Stimulated activated CD4-positive, alpha-beta T cell treated with anti-CD3 and anti-CD28 coated beads, Interleukin-4, amount 100 ng/mL, for 4 hours (primary cell): ENCODE results near the gene RPL21.

Source experiments
- DNase-seq, 2 experiments: peaks; one replicate each; pipeline ENCODE4 v3.0.0-alpha.2; 2020

The RPL21 gene

DNA sequence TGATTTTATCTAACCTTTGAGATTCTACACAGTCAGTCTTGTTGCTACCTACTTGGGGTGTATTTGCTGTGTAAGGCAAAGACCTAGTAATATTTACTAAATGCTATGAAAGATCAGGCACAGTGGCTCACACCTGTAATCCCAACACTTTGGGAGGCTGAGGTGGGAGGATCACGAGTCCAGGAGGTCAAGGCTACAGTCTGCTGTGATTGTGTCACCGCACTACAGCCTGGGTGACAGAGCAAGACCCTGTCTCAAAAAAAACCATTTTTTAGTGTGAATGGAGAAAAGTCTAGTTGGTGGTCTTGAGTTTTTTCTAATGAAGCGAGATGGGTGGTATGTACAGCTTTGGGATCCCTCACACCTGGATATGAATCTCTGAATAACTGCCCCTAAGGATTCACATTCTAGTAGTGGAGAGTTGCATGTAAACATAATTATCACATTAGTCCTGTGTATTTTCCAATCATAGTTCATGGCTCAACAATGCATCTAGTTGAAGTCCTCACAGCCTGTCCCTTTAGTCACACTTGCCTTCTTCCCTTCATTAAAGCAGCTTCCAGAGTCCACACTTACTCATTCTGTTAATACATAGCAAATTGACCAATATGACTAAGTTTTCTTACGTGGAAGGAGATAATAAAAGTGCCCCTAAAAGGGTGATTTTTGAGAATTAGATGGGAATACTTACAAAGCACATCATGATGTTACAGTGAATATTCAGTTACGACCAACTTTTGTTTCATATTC is 7.5 kb downstream of the RPL21 start:
- DNase-seq, result no peak

DNA sequence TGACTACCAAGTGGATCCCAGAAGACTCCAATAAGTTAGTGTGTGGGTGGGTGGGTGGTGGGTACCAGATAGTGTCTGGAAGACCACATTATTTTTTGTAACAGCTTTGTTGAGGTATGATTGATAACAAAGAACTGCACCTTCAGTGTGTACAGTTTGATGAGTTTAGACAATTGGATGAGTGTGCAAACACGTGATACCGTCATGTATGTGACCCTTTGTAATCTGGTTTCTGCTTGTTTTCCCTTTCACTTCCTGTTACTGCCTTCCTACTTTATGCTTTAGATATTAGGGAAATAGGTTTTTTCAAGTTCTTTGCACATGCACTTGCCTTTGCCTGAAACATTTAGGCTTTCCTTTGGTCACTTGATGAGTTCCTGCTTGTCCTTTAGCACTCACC is 8.5 kb downstream of the RPL21 start:
- DNase-seq, result no peak

DNA sequence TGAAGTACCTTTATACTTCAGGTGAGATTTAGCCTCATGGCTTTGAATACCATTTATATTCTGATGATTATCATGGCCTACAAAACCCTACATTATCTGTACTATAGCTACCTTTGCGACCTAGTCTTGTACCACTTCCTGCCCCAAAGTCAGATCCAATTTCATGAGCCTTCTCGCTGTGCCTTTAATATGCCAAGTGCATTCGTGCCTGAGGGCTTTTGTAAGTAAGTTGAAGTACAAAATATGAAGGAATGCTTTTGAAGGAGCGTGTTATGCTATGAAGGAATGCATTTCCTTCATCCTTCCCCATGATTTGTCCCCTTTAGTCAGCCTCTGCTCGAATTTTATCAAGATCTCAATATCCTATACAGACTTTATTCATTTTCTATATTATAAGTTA is 10.0 kb downstream of the RPL21 start:
- DNase-seq, result no peak

DNA sequence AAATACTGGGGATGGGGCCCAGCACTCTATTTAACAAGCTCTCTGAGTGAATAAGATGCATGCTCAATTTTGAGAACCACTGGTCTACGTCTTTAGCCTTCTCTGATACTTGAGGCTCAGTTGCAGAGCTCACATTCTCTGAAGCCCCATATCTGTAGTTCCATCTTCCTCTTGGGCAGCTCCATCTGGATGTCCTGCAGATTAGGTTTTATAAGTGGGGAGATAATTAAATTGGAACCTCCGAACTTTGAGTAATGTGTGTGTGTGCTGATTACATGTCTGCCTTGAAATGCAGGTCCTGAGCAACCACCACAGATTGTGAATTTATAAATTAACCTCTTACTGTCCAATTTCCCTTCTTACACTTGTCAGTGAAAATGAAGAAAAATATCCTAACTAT is 12.1 kb downstream of the RPL21 start:
- no peak for DNase-seq

DNA sequence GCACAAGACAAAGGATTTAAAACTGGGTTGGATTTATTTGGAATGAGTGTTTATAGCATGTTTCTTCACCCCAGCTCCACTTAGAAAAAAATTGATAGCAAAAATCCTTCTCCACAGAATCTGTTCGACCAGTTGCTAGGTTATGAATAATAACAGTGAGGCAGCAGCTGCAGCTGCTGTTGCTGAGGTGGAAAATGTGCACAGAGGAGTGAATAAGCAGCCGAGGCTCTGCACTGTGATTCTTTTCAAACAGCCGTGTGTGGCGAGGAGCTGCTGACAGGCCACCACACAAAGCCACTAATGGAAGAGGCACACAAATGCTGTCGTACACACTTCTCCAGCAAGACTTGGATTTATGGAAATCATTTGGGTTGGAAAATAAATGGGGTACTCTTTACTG is 12.8 kb downstream of the RPL21 start:
- DNase-seq, result no peak

DNA sequence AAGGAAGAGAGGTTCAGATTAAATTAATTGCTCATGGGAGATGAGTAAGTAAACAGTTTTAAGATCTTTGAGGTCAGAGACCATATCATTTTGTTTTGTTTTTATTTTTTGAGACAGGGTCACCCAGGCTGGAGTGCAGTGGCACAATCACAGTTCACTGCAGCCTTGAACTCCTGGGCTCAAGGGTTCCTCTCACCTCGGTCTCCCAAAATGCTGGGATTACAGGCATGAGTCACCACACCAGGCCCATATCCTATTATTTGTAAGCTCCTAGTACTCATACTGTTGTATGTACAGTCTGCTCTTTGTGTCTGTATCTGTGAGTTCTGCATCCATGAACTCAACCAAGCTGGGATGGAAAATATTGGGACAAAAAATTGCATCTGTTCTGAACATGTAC is 13.3 kb downstream of the RPL21 start:
- DNase-seq, result no peak

DNA sequence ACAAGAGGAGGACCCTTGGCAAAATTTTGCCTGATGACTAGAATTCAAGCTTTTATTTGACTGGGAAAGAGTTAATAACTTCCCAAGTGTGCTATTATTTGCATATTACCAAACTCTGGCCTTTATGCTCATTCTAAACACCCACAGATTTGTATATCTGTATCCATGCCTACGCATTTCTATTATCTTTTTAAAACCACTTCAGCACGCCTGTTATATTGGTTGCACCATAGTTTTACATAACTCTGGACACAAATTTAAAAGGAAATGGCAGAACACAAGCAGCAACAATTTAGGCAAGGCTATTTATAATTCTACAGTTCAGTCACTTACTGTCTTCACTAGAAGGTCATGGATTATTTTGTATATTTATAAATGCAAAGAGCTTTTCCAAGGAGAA is 15.6 kb downstream of the RPL21 start:
- no peak for DNase-seq

DNA sequence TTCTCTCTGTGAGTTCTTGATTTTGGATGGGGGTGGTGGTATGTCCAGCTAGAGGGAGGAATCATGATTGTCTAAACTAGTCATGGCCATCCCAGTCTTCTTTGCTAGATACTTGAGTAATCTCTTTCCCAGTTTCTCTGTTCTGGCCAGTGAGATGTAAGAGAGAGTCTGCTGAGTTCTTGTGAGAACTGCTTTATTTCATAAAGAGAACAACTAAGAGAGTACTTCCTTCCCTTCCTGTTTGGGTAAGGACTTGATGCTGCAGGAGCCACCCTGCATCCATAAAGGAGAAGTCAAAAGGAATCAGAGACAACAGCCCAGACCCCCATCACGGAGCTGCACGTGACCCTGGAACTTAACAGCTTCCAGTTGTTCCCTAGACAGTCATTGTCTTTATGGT is 16.2 kb downstream of the RPL21 start:
- no peak for DNase-seq

DNA sequence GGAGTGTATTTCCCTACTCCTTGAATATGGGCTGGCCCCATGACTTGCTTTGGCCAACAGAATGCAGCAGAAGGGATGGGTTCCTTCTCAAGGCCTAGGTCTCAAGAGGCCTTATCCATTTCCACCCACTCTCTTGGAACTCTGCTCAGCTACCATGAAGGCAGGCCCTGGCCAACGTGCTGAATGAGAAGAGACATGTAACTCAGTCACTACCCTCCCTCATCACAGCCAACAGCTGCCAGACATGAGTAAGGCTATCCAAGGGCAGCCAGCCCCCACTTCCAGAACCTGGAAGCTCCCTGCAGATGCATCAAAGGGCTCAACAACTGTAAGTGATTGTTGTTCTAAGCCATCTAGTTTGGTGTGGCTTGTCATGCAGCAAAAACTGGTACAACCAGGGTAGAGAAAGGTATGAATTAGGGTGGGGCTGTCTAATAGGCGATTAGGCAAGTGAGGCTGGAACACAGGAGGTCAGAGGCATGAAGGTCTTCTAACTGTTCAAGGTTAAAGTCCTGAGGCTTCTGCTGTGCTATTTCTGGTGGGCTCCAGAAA is 17.8 kb downstream of the RPL21 start:
- no peak for DNase-seq

DNA sequence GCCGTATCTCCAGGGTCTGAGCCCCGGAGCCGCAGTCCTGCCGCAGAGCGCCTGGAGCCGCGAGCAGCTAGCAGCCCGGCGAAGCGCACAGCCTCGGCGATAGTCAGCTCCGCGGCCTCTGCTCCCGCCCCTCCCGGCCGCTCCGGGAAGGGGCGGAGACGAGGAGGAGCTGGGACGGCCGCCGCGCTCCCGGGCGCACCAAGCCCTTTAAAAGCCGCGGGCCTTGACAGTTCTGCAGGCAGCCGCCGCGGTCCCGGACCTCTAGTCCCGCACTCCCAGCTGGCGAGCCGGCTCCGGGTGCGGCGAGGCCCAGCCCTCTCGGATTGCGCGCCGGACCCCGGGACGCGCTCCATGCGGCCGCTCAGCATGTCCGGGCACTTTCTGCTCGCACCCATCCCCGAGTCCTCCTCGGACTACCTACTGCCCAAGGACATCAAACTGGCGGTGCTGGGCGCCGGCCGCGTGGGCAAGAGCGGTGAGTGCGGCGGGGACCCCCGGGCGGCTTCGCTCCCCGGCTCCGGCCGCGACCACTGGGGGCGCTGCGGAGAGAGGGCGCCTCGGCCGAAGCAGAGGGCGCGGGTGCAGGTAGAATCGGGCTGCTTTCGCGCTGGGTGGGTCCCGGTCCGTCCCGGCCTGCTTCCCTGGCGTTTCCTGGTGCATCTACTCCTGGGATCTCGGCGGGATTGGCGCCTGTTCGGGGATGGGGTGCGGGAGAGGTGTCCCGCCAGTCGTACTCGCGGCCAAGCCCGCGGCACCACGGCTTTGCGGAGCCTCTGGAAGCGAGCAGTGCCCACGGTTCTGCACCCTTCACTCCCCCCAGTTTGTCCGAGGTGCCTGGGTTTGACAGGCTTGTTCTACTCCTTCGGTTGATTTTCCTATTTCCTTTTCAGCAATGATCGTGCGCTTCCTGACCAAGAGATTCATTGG is 19.5 kb downstream of the RPL21 start, which contains the start of gene RASL11A:
TSS of gene RASL11A (plus strand) at position 237 of the 927 bp plus-strand sequence. CDS start at position 352, 115 bp downstream.
- peak; percentile 56 to 77 for DNase-seq

DNA sequence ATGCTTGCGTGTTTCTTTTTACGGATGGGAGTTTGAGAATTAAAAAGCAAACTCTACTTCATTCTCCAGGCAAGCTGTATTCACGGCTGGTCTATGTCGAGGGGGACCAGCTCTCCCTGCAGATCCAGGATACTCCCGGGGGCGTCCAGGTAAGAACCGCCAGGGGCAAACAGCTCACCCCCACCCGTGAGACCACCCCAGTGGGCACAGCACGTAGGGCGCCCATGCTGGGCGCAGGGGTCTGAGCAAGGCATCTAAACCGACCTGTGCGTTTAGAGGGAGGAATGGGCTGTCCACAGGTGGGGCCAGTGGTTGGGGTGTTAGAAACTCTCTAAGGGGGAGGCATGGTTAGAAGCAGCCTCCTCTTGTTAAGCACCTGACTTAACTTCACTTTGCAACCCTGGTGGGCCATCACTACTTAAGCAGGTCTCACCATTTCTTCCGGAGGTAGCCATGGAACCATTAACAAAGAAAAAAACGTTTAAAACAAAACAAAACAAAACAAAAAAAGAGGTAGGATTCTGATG is 20.3 kb downstream of the RPL21 start:
- DNase-seq, result no peak

DNA sequence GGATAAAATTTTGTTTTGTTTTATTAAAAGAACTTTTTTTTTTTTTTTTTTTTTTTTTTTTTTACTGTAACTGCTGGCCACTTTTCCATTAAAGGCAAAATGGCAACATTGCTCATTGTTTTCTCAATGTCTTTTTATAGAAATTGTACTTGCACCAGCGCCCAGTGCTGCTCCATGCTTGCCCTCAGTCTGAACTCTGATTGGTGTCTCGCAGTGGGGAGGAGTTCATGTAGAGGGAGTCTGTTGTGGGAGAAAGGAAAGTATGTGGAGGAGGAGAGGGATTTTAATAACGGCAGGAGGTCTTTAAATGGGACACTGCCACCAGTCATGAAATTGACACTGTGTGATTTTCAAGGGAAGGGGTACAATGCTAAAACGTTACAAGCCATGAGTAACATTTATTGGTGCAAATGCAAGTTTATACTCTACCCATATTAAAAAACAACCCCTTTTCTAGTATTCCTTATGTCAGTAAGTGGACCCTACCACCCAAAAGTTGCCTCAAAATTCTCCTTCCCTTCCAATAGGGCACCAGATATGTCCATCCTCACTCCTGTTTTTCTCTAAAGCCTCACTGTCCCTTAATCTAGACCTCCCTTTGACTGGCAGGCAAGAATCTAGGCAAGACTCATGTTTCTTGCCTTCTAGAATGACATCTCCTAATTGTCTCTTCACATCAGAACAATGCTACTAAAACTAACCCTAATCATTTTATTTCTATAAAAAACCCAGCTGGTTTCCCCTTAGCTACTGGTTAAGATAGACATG is 22.5 kb downstream of the RPL21 start:
- DNase-seq, result no peak

DNA sequence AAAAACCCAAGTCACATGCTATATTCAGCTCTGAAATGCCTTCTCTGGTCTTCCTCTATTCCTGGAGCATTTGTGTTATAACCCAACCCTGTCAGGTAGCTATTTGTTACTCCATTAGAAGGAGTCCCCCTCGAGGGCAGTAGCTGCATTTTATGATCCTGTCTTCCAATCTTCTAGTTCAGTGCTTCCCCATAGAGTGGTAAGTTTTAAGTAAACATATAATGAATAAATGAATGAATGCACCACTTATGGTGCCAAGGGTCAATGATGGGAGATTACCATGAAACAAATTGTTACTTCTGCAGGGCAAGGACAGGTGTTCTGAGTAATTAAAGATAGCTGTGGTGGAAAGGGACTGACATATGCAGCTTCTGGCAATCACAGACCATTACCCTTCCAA is 23.3 kb downstream of the RPL21 start:
- no peak for DNase-seq

DNA sequence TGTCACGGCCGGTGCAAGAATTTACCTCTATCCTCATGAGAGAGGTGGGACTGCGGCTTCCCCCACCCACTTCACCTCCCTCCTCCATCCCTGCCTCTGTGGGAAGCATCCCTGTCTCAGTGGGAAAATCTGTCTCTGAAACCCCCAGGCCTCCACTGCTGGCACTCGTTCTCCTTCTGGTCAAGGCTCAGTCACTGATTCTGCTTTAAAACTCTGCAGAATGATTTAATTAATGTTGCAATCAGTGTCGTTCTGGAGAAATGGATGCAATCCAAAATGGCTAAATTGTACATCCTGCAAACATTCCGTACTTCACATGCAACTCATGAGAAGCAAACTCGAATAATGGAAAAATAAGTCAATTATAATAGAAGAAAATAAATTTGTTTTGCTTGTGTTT is 24.8 kb downstream of the RPL21 start:
- no peak for DNase-seq

DNA sequence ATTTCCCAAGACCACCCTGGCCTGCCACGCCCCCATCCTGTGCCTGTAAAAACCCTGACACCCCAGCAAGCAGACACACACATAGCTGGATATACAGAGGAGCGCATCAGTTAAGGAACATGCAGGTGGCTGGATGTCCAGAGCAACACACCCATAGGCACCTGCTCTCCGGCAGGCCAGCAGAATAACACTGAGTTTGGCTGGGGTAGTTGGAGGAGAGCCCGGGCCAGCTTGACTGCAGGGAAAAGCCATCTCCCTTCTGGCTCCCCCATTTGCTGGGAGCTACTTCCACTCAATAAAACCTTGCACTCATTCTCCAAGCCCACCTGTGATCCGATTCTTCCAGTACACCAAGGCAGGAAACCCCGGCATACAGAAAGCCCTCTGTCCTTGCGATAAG is 28.1 kb downstream of the RPL21 start:
- DNase-seq, result no peak

DNA sequence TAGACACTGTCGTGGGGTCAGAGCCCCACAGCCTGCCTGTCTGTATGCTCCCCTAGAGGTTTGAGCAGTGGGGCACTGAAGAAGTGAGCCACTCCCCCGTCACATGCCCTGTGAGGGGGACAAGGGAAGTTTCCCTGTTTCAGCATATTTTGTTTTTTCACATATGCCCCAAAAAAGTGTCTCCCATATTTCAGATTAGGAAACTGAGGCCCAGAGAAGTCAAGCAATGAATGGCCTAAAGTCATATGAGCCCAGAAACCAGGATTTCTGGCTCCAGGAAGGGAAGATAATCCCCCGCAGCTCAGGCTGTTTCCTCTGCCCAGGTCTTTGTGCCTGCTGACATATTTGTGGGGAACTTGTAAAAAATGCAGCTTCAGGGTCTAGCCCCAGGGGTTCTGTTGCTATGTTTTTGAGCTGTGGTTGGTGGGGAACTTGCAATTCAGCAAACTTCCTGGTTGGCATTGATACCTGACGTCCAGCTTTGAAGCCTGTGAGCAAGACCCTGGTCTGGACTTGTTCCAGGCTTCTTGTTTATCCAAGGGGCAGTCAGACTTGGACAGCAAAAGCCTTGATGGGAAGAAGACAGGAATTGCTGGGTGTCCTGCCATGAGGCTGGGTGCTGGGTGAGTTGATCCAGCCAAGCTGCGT is 28.8 kb downstream of the RPL21 start:
- no peak for DNase-seq

DNA sequence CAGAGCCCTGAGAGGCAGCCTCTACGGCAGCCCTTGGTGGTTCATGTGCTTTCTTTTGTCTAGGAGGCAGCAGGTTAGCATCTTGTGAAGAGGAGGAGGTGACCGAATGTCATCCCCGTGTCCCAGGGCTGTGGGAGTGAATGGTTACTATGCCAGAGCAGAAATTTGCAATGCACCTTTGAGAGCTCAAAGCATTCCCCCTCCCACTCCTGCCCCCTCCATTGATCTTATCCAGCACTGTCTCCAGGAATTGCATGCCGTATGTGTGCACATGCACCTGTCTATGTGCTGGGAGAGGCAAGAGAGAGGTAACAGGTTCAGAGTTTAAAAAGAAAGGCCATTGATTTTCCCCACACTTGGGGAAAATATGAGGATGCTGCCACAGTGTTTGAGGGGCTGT is 29.5 kb downstream of the RPL21 start:
- no peak for DNase-seq

DNA sequence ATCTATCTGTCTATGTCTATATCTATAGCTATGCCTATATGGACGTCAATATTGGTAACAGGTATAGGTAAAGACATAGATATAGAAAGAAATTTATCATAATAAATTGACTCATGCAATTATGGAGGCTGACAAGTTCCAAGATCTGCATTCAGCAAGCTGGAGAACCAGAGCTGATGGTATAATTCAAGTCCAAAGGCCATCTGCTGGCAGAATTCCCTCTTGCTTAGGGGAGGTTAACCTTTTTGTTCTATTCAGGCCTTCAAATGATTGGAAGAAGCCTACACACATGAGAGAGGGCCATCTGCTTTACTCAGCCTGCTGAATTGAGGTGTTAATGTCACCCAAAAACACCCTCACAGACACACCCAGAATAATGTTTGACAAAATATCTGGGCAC is 30.1 kb downstream of the RPL21 start:
- DNase-seq, result no peak

DNA sequence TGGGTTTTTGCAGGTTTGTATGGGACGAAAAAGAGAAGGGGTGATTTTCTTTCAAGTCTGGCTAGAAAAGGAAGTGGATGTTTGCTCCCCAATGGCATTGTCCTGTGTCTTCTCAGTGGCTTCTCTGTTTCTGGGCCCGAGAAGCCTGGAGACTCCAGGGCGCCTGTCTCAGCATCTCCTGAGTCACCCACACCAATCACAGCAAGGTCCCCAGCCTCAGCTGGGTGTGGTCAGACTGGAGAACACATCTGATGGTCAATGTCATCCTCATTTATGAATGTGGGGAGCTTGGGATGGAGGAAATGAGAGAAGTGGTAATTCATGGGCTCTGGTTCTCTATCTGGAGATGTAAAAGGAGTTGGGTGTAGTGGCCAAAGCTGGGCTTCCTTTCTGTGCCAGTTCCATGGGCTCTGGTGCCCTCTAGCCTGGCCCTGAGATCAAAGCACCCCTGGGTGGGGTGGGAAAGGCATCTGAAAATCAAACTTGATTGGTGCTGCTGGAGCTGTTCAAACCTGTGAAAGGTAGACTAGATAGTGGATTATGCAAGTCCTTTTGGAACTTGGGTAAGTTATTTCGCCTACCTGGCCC is 32.6 kb downstream of the RPL21 start:
- no peak for DNase-seq

DNA sequence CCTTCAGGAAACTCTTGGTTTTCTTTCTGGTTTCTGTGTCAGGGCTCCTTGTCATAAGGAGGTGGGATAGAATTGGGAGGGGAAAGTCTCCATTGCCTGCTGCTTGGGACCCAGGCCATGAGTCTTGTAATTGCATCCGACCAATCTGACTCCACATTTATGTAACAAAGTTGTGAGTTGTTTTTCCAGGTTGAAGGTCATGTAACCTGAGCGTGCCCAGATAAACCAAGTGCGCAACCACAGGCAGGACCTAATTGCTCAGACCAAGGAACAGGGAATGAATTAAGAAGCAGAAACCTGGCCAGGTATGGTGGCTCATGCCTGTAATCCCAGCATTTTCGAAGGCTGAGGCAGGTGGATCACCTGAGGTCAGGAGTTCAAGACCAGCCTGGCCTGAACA is 37.0 kb downstream of the RPL21 start:
- no peak for DNase-seq

DNA sequence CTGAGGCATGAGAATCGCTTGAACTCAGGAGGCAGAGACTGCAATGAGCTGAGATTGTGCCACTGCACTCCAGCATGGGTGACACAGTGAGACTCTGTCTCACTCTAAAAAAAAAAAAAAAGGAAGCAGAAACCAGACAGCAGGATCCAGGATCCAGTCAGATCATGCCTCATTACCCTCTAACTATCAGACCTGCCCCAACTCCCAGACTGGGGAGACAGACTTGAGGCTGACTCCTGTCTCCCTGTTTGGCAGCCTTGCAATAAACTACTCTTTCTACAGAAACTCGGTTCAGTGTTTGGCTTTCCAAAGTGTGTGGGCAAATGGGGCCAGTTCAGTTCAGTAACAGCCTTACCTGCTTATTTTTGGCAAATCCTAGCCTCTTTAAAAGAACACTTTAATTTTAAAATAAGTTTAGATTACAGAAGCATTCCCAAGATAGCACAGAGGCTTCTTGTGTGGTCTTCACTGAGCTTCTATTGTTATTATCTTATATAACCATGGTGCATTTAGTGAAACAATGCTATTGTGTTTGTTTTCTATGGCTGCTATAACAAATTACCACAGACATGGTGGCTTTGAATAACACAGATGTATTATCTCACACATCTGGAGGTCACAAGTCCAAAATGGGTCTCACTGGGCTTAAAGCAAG is 37.8 kb downstream of the RPL21 start:
- DNase-seq, result no peak
